Ovary (tissue), 9 donors: Measurements from ENCODE around the gene RAB6B. TPM values are rescaled to one million over a fixed set of nuclear protein-coding genes. Genes with fewer than 3 reads are reported as not detected.

ENCODE experiments used
- DNase-seq, 5 donors: peaks; one replicate each; pipeline ENCODE4 v3.0.0-alpha.2; 2019 to 2020
- H3K27ac ChIP-seq, 2 donors: fragments of 200-600 bp; one replicate each; pipeline versions ENCODE4 v1.5.1 to v1.8.0; 2019 to 2022
- H3K27me3 ChIP-seq: fragments of 200-600 bp; one replicate; pipeline ENCODE4 v1.8.0; 2022
- H3K36me3 ChIP-seq: fragments of 200-600 bp; sonication (generic); one replicate; pipeline ENCODE4 v1.5.1; 2019
- H3K4me1 ChIP-seq: one replicate; pipeline ENCODE4 v1.8.1; 2013; ENCODE audit warnings: mild to moderate bottlenecking, moderate library complexity; ENCODE audit not compliant: insufficient read depth
- H3K4me3 ChIP-seq: fragments of 200-600 bp; sonication (generic); one replicate; pipeline ENCODE4 v1.5.1; 2017
- H3K9me3 ChIP-seq, 2 donors: fragments of 200-600 bp in 1 of 2; sonication (generic) in 1 of 2; one replicate each; pipeline versions ENCODE4 v1.5.1 to v1.8.1; 2013 to 2019; ENCODE audit warnings: mild to moderate bottlenecking in 1 of 2, moderate library complexity in 1 of 2
- CTCF ChIP-seq, 3 donors: fragments of 450-650 bp in 2 of 3; fragments of 200-600 bp in 1 of 3; IDR thresholded peaks; one replicate each; pipeline versions ENCODE4 v1.5.1 to v1.8.0; 2016 to 2022; ENCODE audit warnings: antibody characterized with exemption in 3 of 3, mild to moderate bottlenecking in 1 of 3
- EP300 ChIP-seq: sonication (generic); formaldehyde crosslinking; IDR thresholded peaks from one replicate; pipeline ENCODE4 v1.6.1; 2017; ENCODE audit warnings: antibody characterized with exemption
- POLR2A ChIP-seq: fragments of 450-650 bp; IDR thresholded peaks from one replicate; pipeline ENCODE4 v1.6.1; 2017; ENCODE audit warnings: antibody characterized with exemption, mild to moderate bottlenecking, moderate library complexity
- WGBS, 3 donors: extraction: QIAGEN DNeasy Blood & Tissue Kit in 1 of 3; methylation state at CpG; one replicate each; pipeline versions ENCODE4 v1.1.5 to v1.1.7; 2013 to 2017; 5-methylcytosine and 5-hydroxymethylcytosine counted together
- intact Hi-C, 4 donors: fragments of 100-400 bp; cut with DNase I; formaldehyde crosslinking; loops; one replicate each; pipeline versions ENCODE4 v1.11.0 to v1.15.1; 2022 to 2023
- polyA plus RNA-seq, 2 donors: library from polyadenylated mRNA; stranded (reverse); fragments of 200-250 nt in 1 of 2; fragments of 350-450 nt in 1 of 2; fragmentation: Illumina TruSeq in 1 of 2; extraction: RNeasy Lipid Tissue Mini Kit (QIAGEN cat#74804) in 1 of 2; gene quantifications; one replicate each; pipeline ENCODE4 v1.2.3, GENCODE V29; 2013 to 2014
- total RNA-seq, 7 donors: library from RNA; depleted of rRNA in 2 of 7; stranded (reverse); fragments of >200 nt in 2 of 7; fragmentation: NEBNext Ultra II Directional in 3 of 7; extraction: Animal tissue kit (Norgen Biotek cat#: 25700) in 3 of 7; gene quantifications; one replicate each; pipeline versions ENCODE4 v1.1.0 to v1.2.4, GENCODE V29; 2016 to 2023
- donor health status: DM: no; HTN: no; CAD: no; lungs with moderate emphysema.
- donor health status: DM: no; HTN: no; CAD: no.
- donor health status: Bipolar disorder and iron deficiency.
- donor health status: DM: yes; HTN: yes; CAD: no.
- donor health status: DM: no; HTN: no; CAD: no.
- donor health status: DM: yes; HTN: yes; CAD: no.

RAB6B gene
- total and polyA plus RNA-seq, 9 donors, result 0.50 to 9.1 (median 3.9) TPM

- TF ChIP-seq EP300 (no peak), CTCF (IDR thresholded peaks at IDR 0.05) (no peak)
- no peaks in the 10 kb centered on the region for H3K4me1 ChIP-seq
- no peak for DNase-seq
- WGBS, 3 donors, result 68 to 88% (median 70%) methylated on average over 4 of the region's 4 CpGs
- no peaks in the 10 kb centered on the region for H3K9me3 ChIP-seq
- no peaks in the 10 kb centered on the region for H3K36me3 ChIP-seq
- H3K27ac ChIP-seq, result no peak overlapping the region
- H3K4me3 ChIP-seq, result no peak overlapping the region
- intact Hi-C loops, result no loop called here
- no peaks in the 10 kb centered on the region for H3K27me3 ChIP-seq
Measured at GRCh38 chr3:133827684-133828083, 68.0 kb downstream of the RAB6B start.

- H3K9me3 ChIP-seq, result no peaks in the 10 kb centered on the region
- DNase-seq, result no peak
- WGBS, 3 donors, result 4 to 17% (median 14%) methylated on average over 1 of the region's 1 CpG
- no peaks in the 10 kb centered on the region for H3K27me3 ChIP-seq
- intact Hi-C loops, result no loop called here
- H3K4me1 ChIP-seq, result no peaks in the 10 kb centered on the region
- no peaks in the 10 kb centered on the region for H3K36me3 ChIP-seq
- no peak overlapping the region for H3K27ac ChIP-seq
- TF ChIP-seq CTCF (IDR thresholded peaks at IDR 0.05), result no peak
- TF ChIP-seq EP300, result no peak
- TF ChIP-seq POLR2A, result no peak
- H3K4me3 ChIP-seq, result no peak overlapping the region
Measured at GRCh38 chr3:133827136-133827535, 68.5 kb downstream of the RAB6B start.

DNA sequence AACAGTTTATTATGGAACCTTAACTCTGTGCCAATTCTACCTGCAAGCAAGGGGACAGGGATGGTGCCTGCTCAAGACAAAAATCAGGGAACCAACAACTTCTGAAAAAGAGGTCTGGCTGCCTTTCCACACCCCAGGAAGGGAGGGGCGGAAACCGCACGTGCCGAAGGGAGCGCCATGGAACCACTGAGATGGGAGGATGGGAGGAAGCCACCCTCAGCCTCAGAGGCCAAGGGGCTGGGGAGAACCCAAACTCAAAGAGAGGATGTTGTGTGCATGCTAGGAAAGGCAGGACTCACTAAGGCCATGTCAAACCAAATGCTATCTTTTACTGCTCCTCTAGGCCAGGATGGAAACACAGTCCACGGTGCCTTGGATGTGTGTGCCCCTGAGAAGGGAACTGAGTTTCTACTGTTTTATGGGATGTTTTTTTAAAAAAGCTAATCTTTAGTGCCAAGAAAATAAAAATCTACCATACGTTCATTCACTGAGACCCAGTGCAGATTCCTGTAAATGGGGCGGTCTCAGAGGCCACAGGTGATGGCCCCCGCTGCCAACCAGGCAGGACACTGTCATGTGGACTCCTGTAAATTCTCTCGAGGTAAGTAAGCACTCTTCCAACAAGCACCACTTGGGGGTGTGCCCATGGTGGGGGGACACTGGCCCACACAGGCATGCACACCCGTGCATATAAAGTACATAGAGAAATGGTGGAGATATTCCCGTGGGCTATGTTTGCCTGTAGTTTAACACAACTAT is 69.5 kb downstream of the RAB6B start:
- TF ChIP-seq POLR2A (no peak), CTCF (IDR thresholded peaks at IDR 0.05) (no peak), EP300 (no peak)
- DNase-seq, result no peak
- Histone ChIP-seq H3K4me1 (no peaks in the 10 kb centered on the region), H3K4me3 (no peak overlapping the region), H3K27me3 (no peaks in the 10 kb centered on the region), H3K9me3 (no peaks in the 10 kb centered on the region), H3K36me3 (no peaks in the 10 kb centered on the region), H3K27ac (no peak overlapping the region)
- 81 to 91% (median 86%) methylated on average over 12 of the region's 12 CpGs for WGBS, 3 donors
- intact Hi-C loops, result no loop called here

DNA sequence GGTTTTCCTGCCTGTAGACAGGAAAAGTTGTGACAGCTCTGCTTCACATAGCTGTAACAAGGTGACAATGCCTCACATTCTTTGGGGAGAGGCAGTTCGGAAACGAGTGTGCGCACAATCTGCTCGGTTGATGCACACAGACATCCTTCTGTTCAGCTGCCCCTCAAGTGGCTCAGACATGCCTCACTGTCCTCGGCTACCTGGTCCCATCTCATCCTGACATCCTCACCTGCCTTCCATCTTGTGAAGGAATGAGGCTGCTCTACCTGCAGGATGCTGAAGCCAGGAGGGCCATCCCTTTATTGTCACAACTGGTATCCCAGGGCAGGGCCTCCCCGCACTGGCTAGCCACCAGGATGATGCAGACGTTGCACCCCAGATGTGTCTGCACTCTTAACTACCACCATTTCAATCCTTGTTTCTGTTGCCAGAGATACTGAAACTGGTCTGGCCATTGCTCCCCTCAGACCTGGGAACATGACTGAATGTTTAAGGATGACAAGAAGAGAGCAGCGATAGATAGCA is 70.7 kb downstream of the RAB6B start:
- 82 to 84% (median 83%) methylated on average over 8 of the region's 8 CpGs for WGBS, 3 donors
- H3K27ac ChIP-seq, result no peak overlapping the region
- no peaks in the 10 kb centered on the region for H3K9me3 ChIP-seq
- intact Hi-C loops, result loop anchor here in 1 of 4 donors (5.0 kb wide), 1 partner anchor 102 kb away; no protein-coding TSS in a partner anchor
- no peak for DNase-seq
- H3K36me3 ChIP-seq, result no peaks in the 10 kb centered on the region
- H3K27me3 ChIP-seq, result no peaks in the 10 kb centered on the region
- TF ChIP-seq EP300, result no peak
- TF ChIP-seq POLR2A, result no peak
- TF ChIP-seq CTCF (IDR thresholded peaks at IDR 0.05), result no peak
- H3K4me3 ChIP-seq, result no peak overlapping the region
- no peaks in the 10 kb centered on the region for H3K4me1 ChIP-seq
